Psoas muscle (tissue), 8 donors: ENCODE data around the gene TTC19. TPM values are rescaled to one million over a fixed set of nuclear protein-coding genes. Genes with fewer than 3 reads are reported as not detected.

Experiments used
- ATAC-seq, 4 donors: fragments of 200-7000 bp; cut with Tn5 transposase; one replicate each; pipeline ENCODE4 v1.9.1; 2020; ENCODE audit warnings: moderate library complexity in 3 of 4, mild to moderate bottlenecking in 2 of 4
- DNase-seq, 2 donors: peaks; one replicate each; pipeline ENCODE4 v3.0.0-alpha.2; 2020
- H3K27ac ChIP-seq: fragments of 200-600 bp; one replicate; pipeline ENCODE4 v1.8.0; 2022
- H3K27me3 ChIP-seq, 3 donors: fragments of 200-600 bp in 1 of 3; one replicate each; pipeline versions ENCODE4 v1.6.1 to v1.8.0; 2013 to 2022; ENCODE audit warnings: low read length in 2 of 3, mild to moderate bottlenecking in 2 of 3, moderate library complexity in 1 of 3; ENCODE audit not compliant: insufficient read depth in 3 of 3
- H3K36me3 ChIP-seq, 2 donors: fragments of 200-600 bp in 1 of 2; one replicate each; pipeline versions ENCODE4 v1.6.1 to v1.8.0; 2013 to 2022; ENCODE audit warnings: low read depth in 1 of 2, mild to moderate bottlenecking in 1 of 2, moderate library complexity in 1 of 2; ENCODE audit not compliant: insufficient read depth in 1 of 2
- H3K4me1 ChIP-seq: fragments of 200-600 bp; one replicate; pipeline ENCODE4 v1.8.0; 2022
- H3K4me3 ChIP-seq: fragments of 200-600 bp; one replicate; pipeline ENCODE4 v1.8.0; 2022; ENCODE audit warnings: mild to moderate bottlenecking
- H3K9me3 ChIP-seq: fragments of 200-600 bp; one replicate; pipeline ENCODE4 v1.8.0; 2022
- CTCF ChIP-seq: fragments of 200-600 bp; IDR thresholded peaks from one replicate; pipeline ENCODE4 v1.8.0; 2022; ENCODE audit warnings: antibody characterized with exemption
- WGBS, 3 donors: extraction: QIAGEN DNeasy Blood & Tissue Kit; methylation state at CpG; one replicate each; pipeline versions ENCODE4 v1.1.6 to v1.1.7; 2013; 5-methylcytosine and 5-hydroxymethylcytosine counted together
- intact Hi-C, 2 donors: fragments of 100-400 bp; cut with DNase I; formaldehyde crosslinking; loops; one replicate each; pipeline versions ENCODE4 v1.11.0 to v1.14.2; 2022
- polyA plus RNA-seq, 3 donors: library from polyadenylated mRNA; stranded (reverse); fragments of 200-250 nt; gene quantifications; one replicate each; pipeline ENCODE4 v1.2.3, GENCODE V29; 2013
- total RNA-seq, 4 donors: library from RNA; stranded (reverse); fragmentation: NEBNext Ultra II Directional in 2 of 4; extraction: Animal tissue kit (Norgen Biotek cat#: 25700) in 2 of 4; gene quantifications; one replicate each; pipeline versions ENCODE4 v1.2.1 to v1.2.4, GENCODE V29; 2021 to 2023
- donor health status: healthy with polysubstance abuse.
- donor health status: DM: no; HTN: no; CAD: no; lungs with moderate emphysema.
- donor health status: Bipolar disorder and iron deficiency.
- donor health status: healthy.
- donor health status: DM: yes; HTN: yes; CAD: no.
- donor health status: DM: no; HTN: no; CAD: no.
- donor health status: DM: no; HTN: no; CAD: no.
- donor health status: DM: yes; HTN: yes; CAD: no.

Gene TTC19
- total and polyA plus RNA-seq, 7 donors: 16.5 to 34.2 (median 27.2) TPM

- DNase-seq (no peak), ATAC-seq (no peak)
- TF ChIP-seq CTCF: no peak
- intact Hi-C loops: no loop called here
- Histone ChIP-seq H3K4me3 (no peak overlapping the region), H3K27me3 (no peaks in the 10 kb centered on the region), H3K9me3 (no peaks in the 10 kb centered on the region), H3K36me3 (no peaks in the 10 kb centered on the region), H3K27ac (no peak overlapping the region), H3K4me1 (no peaks in the 10 kb centered on the region)
- WGBS, 3 donors: 73 to 76% (median 75%) methylated on average over 22 of the region's 22 CpGs
Observed at GRCh38 chr17:15952916-15953790, 46.5 kb upstream of the TTC19 start.

- Histone ChIP-seq H3K9me3 (no peaks in the 10 kb centered on the region), H3K4me3 (no peak overlapping the region), H3K27ac (no peak overlapping the region), H3K36me3 (no peaks in the 10 kb centered on the region), H3K27me3 (no peaks in the 10 kb centered on the region), H3K4me1 (no peaks in the 10 kb centered on the region)
- no peak for DNase-seq
- TF ChIP-seq CTCF: no peak
- 44 to 49% (median 45%) methylated on average over 5 of the region's 5 CpGs for WGBS, 3 donors
- intact Hi-C loops: no loop called here
- ATAC-seq: no peak
Observed at GRCh38 chr17:15954222-15954621, 45.4 kb upstream of the TTC19 start.

- intact Hi-C loops: no loop called here
- Histone ChIP-seq H3K9me3 (no peaks in the 10 kb centered on the region), H3K4me1 (no peaks in the 10 kb centered on the region), H3K27ac (no peak overlapping the region), H3K4me3 (no peak overlapping the region), H3K27me3 (no peaks in the 10 kb centered on the region), H3K36me3 (no peaks in the 10 kb centered on the region)
- TF ChIP-seq CTCF: no peak
- DNase-seq (no peak), ATAC-seq (no peak)
- WGBS, 3 donors: 76 to 79% (median 77%) methylated on average over 14 of the region's 14 CpGs
Observed at GRCh38 chr17:15955793-15956541, 43.7 kb upstream of the TTC19 start.

- intact Hi-C loops: no loop called here
- TF ChIP-seq CTCF: no peak
- no peaks in the 10 kb centered on the region for H3K27me3 ChIP-seq
- H3K4me3 ChIP-seq: no peak overlapping the region
- H3K9me3 ChIP-seq: no peaks in the 10 kb centered on the region
- DNase-seq (no peak), ATAC-seq (no peak)
- no peaks in the 10 kb centered on the region for H3K36me3 ChIP-seq
- H3K27ac ChIP-seq: no peak overlapping the region
- H3K4me1 ChIP-seq: no peaks in the 10 kb centered on the region
- 87 to 88% (median 87%) methylated on average over 6 of the region's 6 CpGs for WGBS, 3 donors
Observed at GRCh38 chr17:15957206-15957605, 42.4 kb upstream of the TTC19 start.
